GM11168 (cell line): ENCODE data around the gene PTPDC1.

Experiments
- in situ Hi-C: fragments of 300-500 bp; cut with MboI; formaldehyde crosslinking; loops from one replicate; pipeline ENCODE4 v1.12.0; 2022; ENCODE audit warnings: low sequenced_read_pairs; ENCODE audit not compliant: unreplicated experiment

The PTPDC1 gene

GRCh38 chr9:94139672-94140417 lies 55.6 kb downstream of the PTPDC1 start:
- in situ Hi-C loops = loop anchor here (10.0 kb wide), 1 partner anchor 75 kb away; no protein-coding TSS in a partner anchor

GRCh38 chr9:94140418-94140780 lies 56.1 kb downstream of the PTPDC1 start:
- in situ Hi-C loops = loop anchor here (10.0 kb wide), 1 partner anchor 76 kb away; no protein-coding TSS in a partner anchor

- in situ Hi-C loops = loop anchor here (10.0 kb wide), 1 partner anchor 76 kb away; no protein-coding TSS in a partner anchor
Observed at GRCh38 chr9:94140791-94141790, 56.8 kb downstream of the PTPDC1 start.

- in situ Hi-C loops = loop anchor here (10.0 kb wide), 1 partner anchor 78 kb away; no protein-coding TSS in a partner anchor
Observed at GRCh38 chr9:94142353-94142752, 58.1 kb downstream of the PTPDC1 start.

GRCh38 chr9:94144394-94144793 lies 60.1 kb downstream of the PTPDC1 start:
- in situ Hi-C loops = loop anchor here (10.0 kb wide), 1 partner anchor 80 kb away; no protein-coding TSS in a partner anchor

GRCh38 chr9:94145640-94146039 lies 61.4 kb downstream of the PTPDC1 start:
- in situ Hi-C loops = loop anchor here (10.0 kb wide), 1 partner anchor 81 kb away; no protein-coding TSS in a partner anchor

GRCh38 chr9:94147776-94148175 lies 63.5 kb downstream of the PTPDC1 start:
- in situ Hi-C loops = loop anchor here (10.0 kb wide), 1 partner anchor 83 kb away; no protein-coding TSS in a partner anchor

- in situ Hi-C loops = loop anchor here (10.0 kb wide), 1 partner anchor 84 kb away; no protein-coding TSS in a partner anchor
Observed at GRCh38 chr9:94148419-94148818, 64.2 kb downstream of the PTPDC1 start.

- in situ Hi-C loops = loop anchor here (10.0 kb wide), 1 partner anchor 85 kb away; no protein-coding TSS in a partner anchor
Observed at GRCh38 chr9:94149696-94150095, 65.4 kb downstream of the PTPDC1 start.

- in situ Hi-C loops = no loop called here
Observed at GRCh38 chr9:94150279-94150828, 66.1 kb downstream of the PTPDC1 start.

GRCh38 chr9:94150890-94151650 lies 66.8 kb downstream of the PTPDC1 start:
- in situ Hi-C loops = no loop called here

- in situ Hi-C loops = no loop called here
Observed at GRCh38 chr9:94153905-94154304, 69.6 kb downstream of the PTPDC1 start.

- in situ Hi-C loops = no loop called here
Observed at GRCh38 chr9:94156348-94157049, 72.2 kb downstream of the PTPDC1 start.

- in situ Hi-C loops = no loop called here
Observed at GRCh38 chr9:94157050-94157801, 73.0 kb downstream of the PTPDC1 start.
